ENCODE data around the gene ZBTB47.

The ZBTB47 gene

DNA sequence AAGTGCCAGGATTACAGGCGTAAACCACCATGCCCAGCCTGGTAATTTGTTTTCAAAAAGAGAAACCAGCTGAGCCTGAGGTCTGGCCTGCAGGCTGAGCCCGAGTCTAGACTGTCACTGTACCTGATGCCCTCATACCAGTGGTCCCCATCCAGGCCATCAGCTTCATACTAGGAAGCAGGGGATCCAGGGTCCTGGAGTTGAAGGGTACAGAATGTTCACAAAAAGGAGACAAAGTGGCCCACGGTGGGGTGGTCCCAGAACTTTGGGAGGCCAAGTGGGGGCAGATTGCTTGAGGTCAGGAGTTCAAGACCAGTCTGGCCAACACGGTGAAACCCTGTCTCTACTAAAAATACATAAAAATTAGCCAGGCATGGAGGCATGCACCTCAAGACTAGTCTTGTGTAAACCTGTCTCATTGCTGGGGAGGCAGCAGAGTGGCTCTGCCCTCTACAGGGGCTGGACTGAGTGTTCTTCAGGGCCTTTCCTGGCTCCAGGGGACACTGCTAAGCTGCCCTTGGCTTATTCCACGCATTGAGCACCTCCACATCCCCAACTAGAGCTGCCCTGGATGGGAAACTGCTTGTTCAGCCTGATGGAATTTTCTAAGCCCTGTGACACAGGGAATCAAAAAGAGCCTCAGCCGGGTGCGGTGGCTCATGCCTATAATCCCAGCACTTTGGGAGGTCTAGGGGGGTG is 57.0 kb downstream of the ZBTB47 start:
- TF ChIP-seq, protein P1, sequence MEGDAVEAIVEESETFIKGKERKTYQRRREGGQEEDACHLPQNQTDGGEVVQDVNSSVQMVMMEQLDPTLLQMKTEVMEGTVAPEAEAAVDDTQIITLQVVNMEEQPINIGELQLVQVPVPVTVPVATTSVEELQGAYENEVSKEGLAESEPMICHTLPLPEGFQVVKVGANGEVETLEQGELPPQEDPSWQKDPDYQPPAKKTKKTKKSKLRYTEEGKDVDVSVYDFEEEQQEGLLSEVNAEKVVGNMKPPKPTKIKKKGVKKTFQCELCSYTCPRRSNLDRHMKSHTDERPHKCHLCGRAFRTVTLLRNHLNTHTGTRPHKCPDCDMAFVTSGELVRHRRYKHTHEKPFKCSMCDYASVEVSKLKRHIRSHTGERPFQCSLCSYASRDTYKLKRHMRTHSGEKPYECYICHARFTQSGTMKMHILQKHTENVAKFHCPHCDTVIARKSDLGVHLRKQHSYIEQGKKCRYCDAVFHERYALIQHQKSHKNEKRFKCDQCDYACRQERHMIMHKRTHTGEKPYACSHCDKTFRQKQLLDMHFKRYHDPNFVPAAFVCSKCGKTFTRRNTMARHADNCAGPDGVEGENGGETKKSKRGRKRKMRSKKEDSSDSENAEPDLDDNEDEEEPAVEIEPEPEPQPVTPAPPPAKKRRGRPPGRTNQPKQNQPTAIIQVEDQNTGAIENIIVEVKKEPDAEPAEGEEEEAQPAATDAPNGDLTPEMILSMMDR (IDR thresholded peaks at IDR 0.05; ENCODE audit: low read depth, low read length, missing control alignments) = no peak
- H3K36me3 ChIP-seq (replicated peaks) = no peaks in the 10 kb centered on the region

GRCh38 chr3:42711491-42712343 is 58.2 kb downstream of the ZBTB47 start:
- TF ChIP-seq, protein P1 (IDR thresholded peaks at IDR 0.05; ENCODE audit: low read depth, low read length, missing control alignments) = peak; percentile 47
- no peak overlapping the region for H3K4me3 ChIP-seq (ENCODE audit: low read depth, low read length)
- H3K27me3 ChIP-seq (replicated peaks) = peaks cover 3% of the 10 kb centered on the region
- DNase-seq = no peak
- no peak overlapping the region for H3K27ac ChIP-seq
- in situ Hi-C loops (cut with HindIII; ENCODE audit: low pct_ligation_motif_present, low sequenced_read_pairs) = no loop called here
- H3K36me3 ChIP-seq (replicated peaks) = no peaks in the 10 kb centered on the region

More for the DNA sequence above, 57.0 kb downstream of the ZBTB47 start:
- Histone ChIP-seq H3K27ac (no peak overlapping the region), H3K27me3 (replicated peaks) (peaks cover 3% of the 10 kb centered on the region), H3K4me3 (ENCODE audit: low read depth, low read length) (no peak overlapping the region)
- DNase-seq = no peak
- in situ Hi-C loops (cut with HindIII; ENCODE audit: low pct_ligation_motif_present, low sequenced_read_pairs) = no loop called here

DNA sequence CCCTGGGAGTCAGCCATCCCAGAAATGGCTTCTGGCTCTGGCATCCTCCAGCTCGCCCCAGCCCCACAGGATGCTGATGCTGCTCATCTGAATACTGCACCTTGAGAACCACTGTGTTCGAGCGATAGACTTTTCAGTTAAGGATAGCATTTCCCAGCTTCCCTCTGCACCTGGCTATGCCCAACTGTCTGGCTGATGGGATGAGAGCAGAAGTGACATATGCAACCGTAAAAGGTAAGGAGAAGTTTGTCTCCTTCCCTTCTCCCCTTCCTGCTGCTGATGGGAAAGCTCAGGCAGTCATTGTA is 58.8 kb downstream of the ZBTB47 start:
- no peak for DNase-seq
- peaks cover 3% of the 10 kb centered on the region for H3K27me3 ChIP-seq (replicated peaks)
- TF ChIP-seq, protein P1 (IDR thresholded peaks at IDR 0.05; ENCODE audit: low read depth, low read length, missing control alignments) = no peak
- H3K27ac ChIP-seq = no peak overlapping the region
- no peaks in the 10 kb centered on the region for H3K36me3 ChIP-seq (replicated peaks)
- in situ Hi-C loops (cut with HindIII; ENCODE audit: low pct_ligation_motif_present, low sequenced_read_pairs) = no loop called here
- H3K4me3 ChIP-seq (ENCODE audit: low read depth, low read length) = no peak overlapping the region

GRCh38 chr3:42712688-42713372 is 59.3 kb downstream of the ZBTB47 start:
- H3K4me3 ChIP-seq (ENCODE audit: low read depth, low read length) = no peak overlapping the region
- H3K36me3 ChIP-seq (replicated peaks) = no peaks in the 10 kb centered on the region
- no peak overlapping the region for H3K27ac ChIP-seq
- in situ Hi-C loops (cut with HindIII; ENCODE audit: low pct_ligation_motif_present, low sequenced_read_pairs) = no loop called here
- no peak for DNase-seq
- peaks cover 3% of the 10 kb centered on the region for H3K27me3 ChIP-seq (replicated peaks)
- TF ChIP-seq, protein P1 (IDR thresholded peaks at IDR 0.05; ENCODE audit: low read depth, low read length, missing control alignments) = no peak

- H3K27ac ChIP-seq = no peak overlapping the region
- TF ChIP-seq, protein P1 (IDR thresholded peaks at IDR 0.05; ENCODE audit: low read depth, low read length, missing control alignments) = no peak
- no peak overlapping the region for H3K4me3 ChIP-seq (ENCODE audit: low read depth, low read length)
- peaks cover 3% of the 10 kb centered on the region for H3K27me3 ChIP-seq (replicated peaks)
- DNase-seq = no peak
- in situ Hi-C loops (cut with HindIII; ENCODE audit: low pct_ligation_motif_present, low sequenced_read_pairs) = no loop called here
- H3K36me3 ChIP-seq (replicated peaks) = no peaks in the 10 kb centered on the region
These were observed 60.2 kb downstream of the ZBTB47 start for GRCh38 chr3:42713747-42714146.
